GM18868 (cell line): ENCODE measurements around the gene LEMD3.
A peak's percentile ranks its signal among the peaks of the same experiment; 100 is the strongest.
"Not testable (repeated sequence)": the region's sequence is repeated elsewhere in the genome, so short reads cannot be mapped to it uniquely, and the experiment has no call there.

Experiments used
- ATAC-seq: cut with Tn5 transposase; IDR thresholded peaks from one replicate; pipeline ENCODE4 v1.9.1; 2021; ENCODE audit warnings: mild to moderate bottlenecking, moderate library complexity; ENCODE audit not compliant: unreplicated experiment

LEMD3 gene

GRCh38 chr12:65276916-65277530 is 107.6 kb downstream of the LEMD3 start:
- no peak for ATAC-seq

DNA sequence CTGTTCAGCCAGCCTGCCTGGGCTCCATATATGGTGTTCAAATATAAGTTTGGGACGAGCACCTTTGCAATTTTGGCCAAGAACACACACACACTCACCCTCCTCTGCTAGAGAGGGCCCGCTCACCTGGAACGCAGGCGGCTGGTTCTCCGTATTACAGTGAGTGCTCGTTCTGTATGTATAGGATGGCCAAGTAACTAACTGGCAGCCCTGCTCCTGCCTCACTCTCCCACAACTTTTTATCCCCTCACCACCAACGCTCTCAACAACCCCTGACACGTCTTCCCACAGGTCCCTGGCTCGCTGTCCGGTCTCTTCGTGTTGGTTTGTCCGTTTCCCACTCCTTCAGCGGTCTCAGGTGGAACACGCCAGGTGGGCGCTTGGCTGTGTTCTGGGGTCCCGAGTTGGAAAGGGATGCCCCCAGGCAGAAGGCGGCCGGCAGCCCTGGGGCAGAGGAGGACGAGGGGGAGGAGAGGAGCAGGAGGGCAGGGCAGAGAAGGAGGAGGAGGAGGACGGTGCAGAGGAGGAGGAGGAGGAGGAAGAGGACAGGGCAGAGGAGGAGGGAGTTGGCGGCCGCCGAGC is 108.7 kb downstream of the LEMD3 start:
- peak; percentile 20 for ATAC-seq

- peak; percentile 64 for ATAC-seq
Observed at GRCh38 chr12:65278576-65279368, 109.4 kb downstream of the LEMD3 start, which contains the start of gene MSRB3. Gene MSRB3, plus strand, starts transcription at chr12:65278683. Its CDS starts 29,897 bp downstream, at chr12:65308580.

DNA sequence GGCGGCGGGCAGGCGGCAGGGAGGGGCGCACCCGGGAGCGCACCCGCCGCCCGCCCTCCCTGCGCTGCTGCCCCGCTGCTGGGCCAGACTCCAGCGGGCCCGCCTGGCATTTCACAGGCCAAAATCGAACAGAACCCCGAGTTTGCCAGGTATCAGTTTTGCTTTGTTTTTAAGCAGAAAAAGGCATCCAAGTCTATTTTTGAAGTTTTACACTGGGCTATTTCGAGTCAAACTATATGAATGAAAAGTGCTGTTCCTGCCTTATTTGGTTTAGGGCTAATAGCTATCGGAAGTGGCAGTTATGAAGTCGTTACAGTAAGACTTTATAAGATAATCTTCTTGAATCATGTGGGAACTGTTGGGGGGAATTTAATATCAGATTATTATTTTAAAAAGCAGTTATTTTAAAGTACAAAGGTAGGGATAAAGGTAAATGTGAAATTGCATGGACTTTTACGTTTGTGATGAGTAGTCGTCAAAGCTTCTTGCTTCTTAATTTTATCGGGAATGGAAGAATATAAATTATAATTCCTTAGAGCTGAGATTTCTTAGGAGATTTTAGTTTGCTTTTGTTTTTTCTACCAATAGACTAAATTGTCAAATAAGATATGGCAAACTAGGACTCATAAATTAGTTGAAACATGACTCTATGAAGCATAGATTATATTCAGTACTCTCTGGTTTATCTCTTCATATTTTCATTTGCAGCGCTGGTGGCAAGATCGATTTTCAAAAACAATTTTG is 110.2 kb downstream of the LEMD3 start:
- ATAC-seq = peak; percentile 21

- no peak for ATAC-seq
Observed at GRCh38 chr12:65280306-65280705, 110.9 kb downstream of the LEMD3 start.

DNA sequence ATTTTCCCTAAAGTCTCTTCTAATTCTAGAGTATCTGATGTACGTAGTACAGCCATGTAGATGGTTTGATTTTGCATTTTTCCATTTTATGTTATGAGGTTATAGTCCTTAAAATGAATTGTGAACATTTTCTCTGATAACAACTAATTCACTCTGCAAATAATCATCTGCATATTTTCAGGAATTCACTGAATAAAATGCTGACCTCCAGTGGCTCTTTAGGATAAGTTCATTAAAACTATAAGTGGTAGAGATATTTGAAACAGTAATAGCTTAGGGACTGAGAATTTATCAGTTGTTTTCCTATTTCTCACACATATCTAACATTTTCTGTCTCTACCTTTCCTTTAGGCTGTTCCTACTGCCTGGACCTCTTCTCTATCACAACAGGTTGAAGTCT is 113.5 kb downstream of the LEMD3 start:
- no peak for ATAC-seq

DNA sequence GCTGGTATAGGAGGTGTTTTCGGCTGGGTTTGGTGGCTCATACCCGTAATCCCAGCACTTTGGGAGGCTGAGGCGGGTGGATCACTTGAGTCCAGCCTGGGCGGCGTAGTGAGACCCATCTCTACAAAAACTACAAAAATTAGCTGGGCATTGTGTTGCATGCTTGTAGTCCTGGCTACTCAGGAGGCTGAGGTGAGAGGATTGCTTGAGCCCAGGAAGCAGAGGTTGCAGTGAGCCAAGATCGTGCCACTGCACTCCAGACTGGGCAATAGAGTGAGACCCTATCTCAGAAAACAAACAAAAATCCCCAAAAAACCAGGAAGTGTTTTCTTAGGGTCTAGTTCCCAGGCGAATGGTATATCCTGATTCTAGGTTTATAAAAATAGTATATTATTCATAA is 116.1 kb downstream of the LEMD3 start:
- ATAC-seq = not testable (repeated sequence)

DNA sequence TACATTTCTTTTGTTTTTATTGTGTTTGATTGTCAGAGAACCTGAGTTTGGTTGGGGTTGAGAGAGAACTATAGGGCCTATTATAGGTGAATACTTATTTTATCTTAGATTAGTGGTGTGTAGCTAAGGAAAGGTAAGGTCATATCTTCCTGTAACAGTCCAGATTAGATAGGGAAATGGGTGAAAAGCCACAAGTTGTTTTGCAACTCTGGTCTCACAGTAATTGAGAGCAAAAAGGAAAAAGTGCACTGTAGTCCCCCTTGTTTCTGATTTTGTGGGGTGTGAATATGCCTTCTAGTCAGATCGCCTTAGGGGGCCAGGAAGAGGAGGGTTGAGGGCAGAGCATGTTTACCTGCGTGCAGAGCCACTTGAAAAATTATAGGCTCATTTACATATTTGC is 118.0 kb downstream of the LEMD3 start:
- no peak for ATAC-seq

DNA sequence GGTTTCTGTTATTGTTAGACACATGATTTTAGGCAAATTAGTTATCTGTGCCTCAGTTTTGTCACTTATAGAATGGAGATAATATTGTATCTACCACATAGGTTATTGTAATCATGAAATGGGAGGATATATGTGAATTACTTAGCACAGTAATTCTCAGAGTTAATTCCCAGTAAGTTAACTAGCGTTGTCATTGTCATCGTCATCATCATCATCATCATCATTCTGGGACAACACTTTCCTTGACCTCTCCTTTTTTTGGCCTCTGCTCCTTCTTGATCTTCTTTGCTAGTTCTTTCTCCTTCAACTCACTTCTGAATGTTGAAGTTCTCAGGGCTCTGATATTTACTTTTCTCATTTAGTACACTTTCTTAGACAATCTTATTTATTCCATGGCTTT is 122.9 kb downstream of the LEMD3 start:
- ATAC-seq = no peak

- ATAC-seq = peak; percentile 51
Observed at GRCh38 chr12:65293735-65294134, 124.4 kb downstream of the LEMD3 start.

- no peak for ATAC-seq
Observed at GRCh38 chr12:65294641-65295262, 125.4 kb downstream of the LEMD3 start.

GRCh38 chr12:65296508-65297265 is 127.3 kb downstream of the LEMD3 start:
- ATAC-seq = no peak
